ENCODE data around the gene BCAS3. TPM values are rescaled to one million over a fixed set of nuclear protein-coding genes. Genes with fewer than 3 reads are reported as not detected.

BCAS3 gene
- total and polyA plus RNA-seq, 4 experiments from 2014 or later: 27.0 to 45.2 (median 41.2) TPM

DNA sequence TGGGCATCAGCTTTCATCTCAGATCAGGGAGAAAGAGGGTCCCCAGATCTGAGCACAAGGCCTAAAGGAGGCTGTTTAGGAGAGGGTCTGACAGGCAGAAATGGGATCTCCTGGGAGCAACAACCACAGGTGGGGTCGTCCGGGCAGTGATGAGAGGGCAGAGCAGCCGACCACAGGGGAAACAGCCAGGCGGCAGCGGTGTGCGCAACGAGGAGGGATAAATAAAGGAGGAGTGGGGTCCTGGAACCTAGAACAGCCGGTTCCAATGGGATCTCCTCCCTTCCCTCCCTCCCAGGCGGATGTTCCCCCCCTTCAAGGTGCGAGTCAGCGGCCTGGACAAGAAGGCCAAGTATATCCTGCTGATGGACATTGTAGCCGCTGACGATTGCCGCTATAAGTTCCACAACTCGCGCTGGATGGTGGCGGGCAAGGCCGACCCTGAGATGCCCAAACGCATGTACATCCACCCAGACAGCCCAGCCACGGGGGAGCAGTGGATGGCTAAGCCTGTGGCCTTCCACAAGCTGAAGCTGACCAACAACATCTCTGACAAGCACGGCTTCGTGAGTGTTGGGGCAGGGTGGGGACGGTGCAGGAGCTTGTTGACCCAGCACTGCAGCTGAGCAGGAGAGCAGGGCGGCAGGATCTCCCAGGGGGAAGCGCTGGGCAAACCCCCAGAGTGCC lies 723.9 kb downstream of the BCAS3 start:
- Mint-ChIP-seq H3K36me3 (no peaks in the 10 kb centered on the region), H3K4me3 (peak overlapping the region in 6 of 8 donors; percentile 36 to 77 (median 72)), H3K9me3 (peaks cover 0 to 10% (median 0%) of the 10 kb centered on the region in 8 donors), H3K27ac (peak overlapping the region in 1 of 7 donors; percentile 39), H3K27me3 (peaks cover 45 to 47% of the 10 kb centered on the region in 2 donors), H3K4me1 (peaks cover 27 to 56% (median 43%) of the 10 kb centered on the region in 4 donors)
- Histone ChIP-seq H3K36me3 (ENCODE audit: insufficient read depth, low read length) (no peaks in the 10 kb centered on the region), H3K27me3 (ENCODE audit: insufficient read depth, low read length) (peaks cover 57% of the 10 kb centered on the region), H3K27ac (ENCODE audit: low read depth, low read length) (no peak overlapping the region), H3K4me1 (ENCODE audit: insufficient read depth, low read length) (peaks cover 60% of the 10 kb centered on the region), H3K4me3 (ENCODE audit: low read length in 2 of 2) (no peak overlapping the region), H3K9me3 (ENCODE audit: control insufficient read depth in 1 of 2, low read length in 2 of 2) (no peaks in the 10 kb centered on the region)
- intact Hi-C loops (cut with micrococcal nuclease): no loop called here
- POLR2A ChIA-PET (ENCODE audit: partially characterized antibody): interaction anchor here (0.6 to 1.3 kb wide), 2 partner anchors 11 to 670 kb away, joined by 3 to 4 read pairs; no protein-coding TSS in a partner anchor
- no peak for DNase-seq
- CTCF ChIA-PET (ENCODE audit: partially characterized antibody): interaction anchor here (0.8 to 1.3 kb wide), 3 partner anchors 9 to 234 kb away, joined by 3 read pairs; no protein-coding TSS in a partner anchor

DNA sequence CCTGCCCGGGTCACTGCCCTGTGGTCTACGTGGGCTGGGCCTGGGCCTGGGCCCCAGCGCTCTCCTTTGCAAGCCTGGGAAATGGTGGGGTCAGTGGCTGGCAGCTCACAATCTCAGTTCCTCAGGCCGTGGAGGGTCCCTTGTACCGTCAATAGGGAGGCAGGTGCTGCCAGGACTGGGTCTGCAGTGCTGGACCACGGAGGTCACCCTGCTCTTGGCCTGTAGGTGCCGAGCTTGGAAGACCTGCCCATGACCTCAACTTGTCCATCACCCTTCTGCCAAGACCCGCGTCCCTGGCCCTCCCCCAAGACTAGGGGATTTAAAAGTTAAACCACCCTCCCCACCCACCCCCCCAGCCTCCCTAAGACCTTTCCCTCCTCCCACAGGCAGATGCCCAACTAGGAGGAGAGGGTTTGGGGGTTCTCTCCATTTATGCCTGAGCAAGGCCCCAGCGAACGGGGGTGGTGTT lies 724.5 kb downstream of the BCAS3 start:
- Histone ChIP-seq H3K27me3 (ENCODE audit: insufficient read depth, low read length) (peaks cover 60% of the 10 kb centered on the region), H3K27ac (ENCODE audit: low read depth, low read length) (no peak overlapping the region), H3K4me3 (ENCODE audit: low read length in 2 of 2) (no peak overlapping the region), H3K36me3 (ENCODE audit: insufficient read depth, low read length) (no peaks in the 10 kb centered on the region), H3K9me3 (ENCODE audit: control insufficient read depth in 1 of 2, low read length in 2 of 2) (no peaks in the 10 kb centered on the region), H3K4me1 (ENCODE audit: insufficient read depth, low read length) (peaks cover 60% of the 10 kb centered on the region)
- ChIA-PET POLR2A (ENCODE audit: partially characterized antibody) (interaction anchor here (1.3 kb wide), 1 partner anchor 10 kb away, joined by 4 read pairs; no protein-coding TSS in a partner anchor), CTCF (ENCODE audit: partially characterized antibody) (interaction anchor here (0.8 to 2.3 kb wide), 3 partner anchors 9 to 233 kb away, joined by 3 to 6 read pairs (median 3); no protein-coding TSS in a partner anchor)
- no peak for DNase-seq
- H3K36me3 Mint-ChIP-seq: no peaks in the 10 kb centered on the region
- intact Hi-C loops (cut with micrococcal nuclease): no loop called here
- H3K27ac Mint-ChIP-seq: peak overlapping the region in 1 of 7 donors; percentile 85
- H3K27me3 Mint-ChIP-seq: peaks cover 48 to 51% of the 10 kb centered on the region in 2 donors
- peaks cover 27 to 61% (median 43%) of the 10 kb centered on the region in 4 donors for H3K4me1 Mint-ChIP-seq
- H3K9me3 Mint-ChIP-seq: peaks cover 0 to 10% (median 0%) of the 10 kb centered on the region in 8 donors
- H3K4me3 Mint-ChIP-seq: peak overlapping the region in 4 of 8 donors; percentile 82 to 86 (median 84)

DNA sequence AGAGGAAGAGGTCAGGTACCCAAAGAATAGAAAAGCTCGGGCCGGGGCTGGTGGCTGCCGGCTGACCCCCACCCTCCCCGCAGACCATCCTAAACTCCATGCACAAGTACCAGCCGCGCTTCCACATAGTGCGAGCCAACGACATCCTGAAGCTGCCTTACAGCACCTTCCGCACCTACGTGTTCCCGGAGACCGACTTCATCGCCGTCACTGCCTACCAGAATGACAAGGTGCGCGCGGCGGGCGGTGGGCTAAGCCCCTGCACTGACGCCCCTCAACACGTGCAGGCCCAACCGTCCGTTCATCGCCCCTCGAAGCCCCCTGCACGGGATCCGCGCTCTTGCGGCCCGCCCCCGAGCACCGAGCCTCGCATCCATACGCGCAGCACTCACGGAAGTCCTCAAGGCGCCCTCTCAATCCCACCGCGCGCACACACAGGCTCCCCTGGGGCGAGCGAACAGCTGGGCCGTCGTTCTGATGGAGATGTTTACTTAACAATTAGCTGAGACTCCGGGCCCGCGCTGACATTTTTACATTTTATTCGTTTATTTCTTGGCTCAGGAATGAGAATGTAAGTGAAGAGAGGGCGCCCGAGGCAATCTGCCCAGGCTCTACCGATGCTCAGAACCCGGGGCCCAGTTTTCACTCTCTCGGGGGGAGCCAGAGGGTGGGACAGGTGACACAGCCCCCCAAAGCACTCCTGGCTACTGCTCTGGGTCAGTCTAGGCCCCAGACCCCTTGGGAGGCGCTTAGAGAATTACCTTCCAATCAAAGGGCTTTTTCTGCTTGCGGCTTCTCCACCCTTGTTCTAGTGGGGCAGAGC lies 725.5 kb downstream of the BCAS3 start:
- H3K4me1 ChIP-seq (ENCODE audit: insufficient read depth, low read length): peaks cover 51% of the 10 kb centered on the region
- CTCF ChIA-PET (ENCODE audit: partially characterized antibody): interaction anchor here (1.0 to 2.3 kb wide), 3 partner anchors 9 to 24 kb away, joined by 4 to 7 read pairs (median 6); no protein-coding TSS in a partner anchor

DNA sequence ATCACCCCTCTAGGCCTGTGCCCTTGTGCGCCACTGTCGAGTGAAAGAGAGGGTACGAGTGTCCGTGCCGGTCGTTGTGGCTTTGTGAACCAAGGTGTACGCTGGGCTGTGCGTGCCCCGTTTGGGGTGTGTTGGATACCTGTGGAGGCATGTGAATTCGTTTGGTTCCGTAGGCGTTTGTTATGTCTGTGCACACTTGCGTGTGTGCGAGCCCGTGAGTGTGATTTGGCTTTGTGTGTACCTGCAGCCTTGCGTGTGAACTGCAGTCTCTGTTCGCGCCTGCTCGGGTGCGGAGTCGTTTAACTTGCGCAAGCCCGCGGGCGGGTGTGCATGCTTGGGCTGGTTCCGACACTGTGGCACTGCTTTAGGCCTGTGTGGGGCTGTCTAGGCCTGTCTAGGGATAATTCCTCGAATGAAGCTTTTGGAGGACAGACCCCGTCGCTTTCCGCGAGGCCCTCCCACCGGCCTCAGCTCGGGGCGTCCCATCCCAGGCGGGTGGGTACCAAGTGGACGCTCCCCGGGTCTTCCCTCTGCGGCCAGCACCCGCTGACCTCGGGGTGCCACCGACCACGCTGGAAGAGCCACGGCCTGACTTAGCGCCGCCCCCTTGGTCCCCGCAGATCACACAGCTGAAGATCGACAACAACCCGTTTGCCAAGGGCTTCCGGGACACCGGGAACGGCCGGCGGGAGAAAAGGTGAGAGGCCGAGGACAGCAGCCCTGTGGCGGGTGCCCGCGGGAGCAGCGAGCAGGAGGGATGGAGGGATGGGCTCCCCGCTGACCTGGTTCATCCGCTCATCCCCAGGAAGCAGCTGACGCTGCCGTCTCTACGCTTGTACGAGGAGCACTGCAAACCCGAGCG lies 726.4 kb downstream of the BCAS3 start:
- Mint-ChIP-seq H3K4me1 (peaks cover 20 to 63% (median 35%) of the 10 kb centered on the region in 4 donors), H3K9me3 (peaks cover 0 to 4% (median 0%) of the 10 kb centered on the region in 8 donors), H3K27ac (peak overlapping the region in 2 of 7 donors; percentile 29 to 85), H3K36me3 (no peaks in the 10 kb centered on the region), H3K4me3 (peak overlapping the region; percentile 71 to 86 (median 78)), H3K27me3 (peaks cover 52% of the 10 kb centered on the region in 2 donors)
- intact Hi-C loops (cut with micrococcal nuclease): loop anchor here (1.0 kb wide), 1 partner anchor 7 kb away; no protein-coding TSS in a partner anchor
- H3K4me1 ChIP-seq (ENCODE audit: insufficient read depth, low read length): peaks cover 50% of the 10 kb centered on the region
- POLR2A ChIA-PET (ENCODE audit: partially characterized antibody): interaction anchor here (1.0 kb wide), 1 partner anchor 8 kb away, joined by 3 read pairs; no protein-coding TSS in a partner anchor
- H3K27ac ChIP-seq (ENCODE audit: low read depth, low read length): no peak overlapping the region
- CTCF ChIA-PET (ENCODE audit: partially characterized antibody): interaction anchor here (0.6 to 2.3 kb wide), 4 partner anchors 8 to 23 kb away, joined by 3 to 7 read pairs (median 5); no protein-coding TSS in a partner anchor
- no peak for DNase-seq
- H3K36me3 ChIP-seq (ENCODE audit: insufficient read depth, low read length): no peaks in the 10 kb centered on the region
- peaks cover 72% of the 10 kb centered on the region for H3K27me3 ChIP-seq (ENCODE audit: insufficient read depth, low read length)
- no peaks in the 10 kb centered on the region for H3K9me3 ChIP-seq (ENCODE audit: control insufficient read depth in 1 of 2, low read length in 2 of 2)
- no peak overlapping the region for H3K4me3 ChIP-seq (ENCODE audit: low read length in 2 of 2)

More for the DNA sequence above, 725.5 kb downstream of the BCAS3 start:
- POLR2A ChIA-PET (ENCODE audit: partially characterized antibody): interaction anchor here (0.6 to 1.0 kb wide), 3 partner anchors 9 to 661 kb away, joined by 3 read pairs; no protein-coding TSS in a partner anchor
- Histone ChIP-seq H3K9me3 (ENCODE audit: control insufficient read depth in 1 of 2, low read length in 2 of 2) (no peaks in the 10 kb centered on the region), H3K27ac (ENCODE audit: low read depth, low read length) (no peak overlapping the region), H3K4me3 (ENCODE audit: low read length in 2 of 2) (no peak overlapping the region), H3K36me3 (ENCODE audit: insufficient read depth, low read length) (no peaks in the 10 kb centered on the region), H3K27me3 (ENCODE audit: insufficient read depth, low read length) (peaks cover 65% of the 10 kb centered on the region)
- H3K4me3 Mint-ChIP-seq: peak overlapping the region; percentile 71 to 86 (median 78)
- H3K27ac Mint-ChIP-seq: peak overlapping the region in 2 of 7 donors; percentile 29 to 85
- peaks cover 23 to 62% (median 36%) of the 10 kb centered on the region in 4 donors for H3K4me1 Mint-ChIP-seq
- peaks cover 52 to 53% of the 10 kb centered on the region in 2 donors for H3K27me3 Mint-ChIP-seq
- H3K9me3 Mint-ChIP-seq: peaks cover 0 to 6% (median 0%) of the 10 kb centered on the region in 8 donors
- no peak for DNase-seq
- intact Hi-C loops (cut with micrococcal nuclease): loop anchor here (1.0 kb wide), 1 partner anchor 8 kb away; no protein-coding TSS in a partner anchor
- no peaks in the 10 kb centered on the region for H3K36me3 Mint-ChIP-seq

DNA sequence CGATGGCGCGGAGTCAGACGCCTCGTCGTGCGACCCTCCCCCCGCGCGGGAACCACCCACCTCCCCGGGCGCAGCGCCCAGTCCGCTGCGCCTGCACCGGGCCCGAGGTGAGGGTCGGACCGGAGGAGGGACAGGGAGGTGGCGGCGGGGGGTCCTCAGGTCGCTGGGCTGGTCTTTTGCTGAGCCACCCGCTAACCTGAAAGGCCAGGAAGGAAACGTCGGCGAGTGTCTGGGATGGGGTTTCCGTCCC lies 726.9 kb downstream of the BCAS3 start:
- peaks cover 20 to 63% (median 35%) of the 10 kb centered on the region in 4 donors for H3K4me1 Mint-ChIP-seq
- no peak overlapping the region for H3K27ac Mint-ChIP-seq
- peak overlapping the region in 6 of 8 donors; percentile 17 to 86 (median 76) for H3K4me3 Mint-ChIP-seq
- ChIA-PET POLR2A (ENCODE audit: partially characterized antibody) (no interaction called here), CTCF (ENCODE audit: partially characterized antibody) (interaction anchor here (0.6 to 1.8 kb wide), 3 partner anchors 9 to 22 kb away, joined by 3 to 7 read pairs (median 4); no protein-coding TSS in a partner anchor)
- Histone ChIP-seq H3K4me3 (ENCODE audit: low read length in 2 of 2) (no peak overlapping the region), H3K36me3 (ENCODE audit: insufficient read depth, low read length) (no peaks in the 10 kb centered on the region), H3K27ac (ENCODE audit: low read depth, low read length) (no peak overlapping the region), H3K27me3 (ENCODE audit: insufficient read depth, low read length) (peaks cover 73% of the 10 kb centered on the region), H3K4me1 (ENCODE audit: insufficient read depth, low read length) (peaks cover 50% of the 10 kb centered on the region), H3K9me3 (ENCODE audit: control insufficient read depth in 1 of 2, low read length in 2 of 2) (no peaks in the 10 kb centered on the region)
- peaks cover 0 to 4% (median 0%) of the 10 kb centered on the region in 8 donors for H3K9me3 Mint-ChIP-seq
- DNase-seq: no peak
- intact Hi-C loops (cut with micrococcal nuclease): no loop called here
- peaks cover 51 to 53% of the 10 kb centered on the region in 2 donors for H3K27me3 Mint-ChIP-seq
- no peaks in the 10 kb centered on the region for H3K36me3 Mint-ChIP-seq

DNA sequence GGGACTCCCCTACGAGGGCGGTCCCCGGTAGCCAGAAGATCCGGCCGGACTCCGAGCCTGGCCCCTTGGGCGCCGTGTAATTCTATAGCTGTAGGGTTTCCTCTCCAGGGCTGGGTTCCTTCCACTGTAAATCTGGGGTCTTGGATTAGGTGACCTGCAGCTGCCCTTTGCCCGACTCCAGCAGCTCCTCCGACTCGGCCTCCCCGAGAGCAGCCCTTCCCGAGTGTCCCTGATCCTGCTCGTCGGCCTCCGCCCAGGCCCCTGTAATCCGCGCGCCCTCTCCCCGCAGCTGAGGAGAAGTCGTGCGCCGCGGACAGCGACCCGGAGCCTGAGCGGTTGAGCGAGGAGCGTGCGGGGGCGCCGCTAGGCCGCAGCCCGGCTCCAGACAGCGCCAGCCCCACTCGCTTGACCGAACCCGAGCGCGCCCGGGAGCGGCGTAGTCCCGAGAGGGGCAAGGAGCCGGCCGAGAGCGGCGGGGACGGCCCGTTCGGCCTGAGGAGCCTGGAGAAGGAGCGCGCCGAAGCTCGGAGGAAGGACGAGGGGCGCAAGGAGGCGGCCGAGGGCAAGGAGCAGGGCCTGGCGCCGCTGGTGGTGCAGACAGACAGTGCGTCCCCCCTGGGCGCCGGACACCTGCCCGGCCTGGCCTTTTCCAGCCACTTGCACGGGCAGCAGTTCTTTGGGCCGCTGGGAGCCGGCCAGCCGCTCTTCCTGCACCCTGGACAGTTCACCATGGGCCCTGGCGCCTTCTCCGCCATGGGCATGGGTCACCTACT lies 727.4 kb downstream of the BCAS3 start:
- intact Hi-C loops (cut with micrococcal nuclease): no loop called here
- Mint-ChIP-seq H3K4me1 (peaks cover 22 to 68% (median 38%) of the 10 kb centered on the region in 4 donors), H3K9me3 (peaks cover 0 to 4% (median 0%) of the 10 kb centered on the region in 8 donors), H3K36me3 (no peaks in the 10 kb centered on the region), H3K27me3 (peaks cover 54 to 57% of the 10 kb centered on the region in 2 donors), H3K27ac (no peak overlapping the region), H3K4me3 (peak overlapping the region in 6 of 8 donors; percentile 32 to 75 (median 50))
- H3K4me1 ChIP-seq (ENCODE audit: insufficient read depth, low read length): peaks cover 55% of the 10 kb centered on the region
- H3K36me3 ChIP-seq (ENCODE audit: insufficient read depth, low read length): no peaks in the 10 kb centered on the region
- H3K4me3 ChIP-seq (ENCODE audit: low read length in 2 of 2): no peak overlapping the region
- H3K9me3 ChIP-seq (ENCODE audit: control insufficient read depth in 1 of 2, low read length in 2 of 2): no peaks in the 10 kb centered on the region
- ChIA-PET POLR2A (ENCODE audit: partially characterized antibody) (interaction anchor here (0.6 kb wide), 1 partner anchor 513 kb away, joined by 3 read pairs; no protein-coding TSS in a partner anchor), CTCF (ENCODE audit: partially characterized antibody) (interaction anchor here (0.6 to 1.8 kb wide), 2 partner anchors 8 to 15 kb away, joined by 3 to 7 read pairs; no protein-coding TSS in a partner anchor)
- no peak for DNase-seq
- H3K27ac ChIP-seq (ENCODE audit: low read depth, low read length): no peak overlapping the region
- peaks cover 76% of the 10 kb centered on the region for H3K27me3 ChIP-seq (ENCODE audit: insufficient read depth, low read length)
